NCI-H1105 (cell line): ENCODE data around the gene RAD54L.
"Not testable (repeated sequence)": the region's sequence is repeated elsewhere in the genome, so short reads cannot be mapped to it uniquely, and the experiment has no call there.

Experiments
- DNase-seq: peaks from one replicate; lab custom pipeline; 2025; lab: John Stamatoyannopoulos, UW

RAD54L gene

DNA sequence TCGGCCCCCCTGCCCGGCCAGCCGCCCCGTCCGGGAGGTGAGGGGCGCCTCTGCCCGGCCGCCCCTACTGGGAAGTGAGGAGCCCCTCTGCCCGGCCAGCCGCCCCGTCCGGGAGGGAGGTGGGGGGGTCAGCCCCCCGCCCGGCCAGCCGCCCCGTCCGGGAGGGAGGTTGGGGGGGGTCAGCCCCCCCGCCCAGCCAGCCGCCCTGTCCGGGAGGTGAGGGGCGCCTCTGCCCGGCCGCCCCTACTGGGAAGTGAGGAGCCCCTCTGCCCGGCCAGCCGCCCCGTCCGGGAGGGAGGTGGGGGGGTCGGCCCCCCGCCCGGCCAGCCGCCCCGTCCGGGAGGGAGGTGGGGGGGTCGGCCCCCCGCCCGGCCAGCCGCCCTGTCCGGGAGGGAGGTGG lies 5.8 kb upstream of the RAD54L start:
- DNase-seq, result not testable (repeated sequence)

GRCh38 chr1:46242918-46243317 lies 4.6 kb upstream of the RAD54L start:
- DNase-seq, result no peak

DNA sequence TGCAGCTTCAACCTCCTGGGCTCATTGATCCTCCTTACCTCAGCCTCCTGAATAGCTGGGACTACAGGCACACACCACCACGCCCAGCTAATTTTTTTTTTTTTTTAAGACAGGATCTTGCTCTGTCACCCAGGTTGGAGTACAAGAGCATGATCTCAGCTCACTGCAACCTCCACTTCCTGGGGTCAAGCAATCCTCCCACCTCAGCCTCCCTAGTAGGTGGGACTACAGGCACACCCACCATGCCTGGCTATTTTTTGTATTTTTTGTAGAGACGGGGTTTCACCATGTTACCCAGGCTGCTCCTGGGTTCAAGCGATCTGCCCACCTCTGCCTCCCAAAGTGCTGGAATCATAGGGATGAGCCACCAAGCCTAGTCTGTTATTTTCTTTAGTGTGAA lies 3.7 kb upstream of the RAD54L start:
- DNase-seq, result not testable (repeated sequence)

DNA sequence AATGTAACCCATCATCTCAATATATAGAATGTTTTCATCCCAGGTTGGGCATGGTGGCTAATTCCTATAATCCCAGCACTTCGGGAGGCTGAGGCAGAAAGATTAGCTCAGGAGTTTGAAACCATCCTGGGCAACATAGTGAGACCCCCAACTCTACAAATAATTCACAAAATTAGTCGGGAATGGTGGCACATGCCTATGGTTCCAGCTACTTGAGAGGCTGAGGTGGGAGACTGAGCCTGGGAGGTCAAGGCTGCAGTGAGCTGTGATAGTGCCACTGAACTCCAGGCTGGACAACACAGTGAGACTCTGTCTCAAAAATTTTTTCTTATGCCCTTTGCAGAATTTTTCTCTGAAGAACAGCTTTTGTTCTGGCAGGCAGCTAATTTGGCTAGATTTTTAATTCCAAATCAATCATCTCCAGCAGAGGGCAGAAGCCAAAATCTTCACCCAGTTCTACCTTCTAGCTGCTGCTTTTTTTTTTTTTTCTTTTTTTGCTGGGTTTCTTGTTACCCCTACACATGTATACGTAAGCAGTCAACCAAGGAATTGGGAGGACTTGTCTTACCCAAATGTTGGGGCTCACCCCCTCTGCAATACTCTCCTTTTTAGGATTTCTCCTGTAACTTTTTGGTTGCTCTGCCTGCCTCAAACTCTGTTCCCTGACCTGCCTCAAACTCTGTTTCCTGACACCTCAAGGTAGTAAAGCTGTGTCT lies 2.7 kb upstream of the RAD54L start:
- DNase-seq, result peak; percentile 8

DNA sequence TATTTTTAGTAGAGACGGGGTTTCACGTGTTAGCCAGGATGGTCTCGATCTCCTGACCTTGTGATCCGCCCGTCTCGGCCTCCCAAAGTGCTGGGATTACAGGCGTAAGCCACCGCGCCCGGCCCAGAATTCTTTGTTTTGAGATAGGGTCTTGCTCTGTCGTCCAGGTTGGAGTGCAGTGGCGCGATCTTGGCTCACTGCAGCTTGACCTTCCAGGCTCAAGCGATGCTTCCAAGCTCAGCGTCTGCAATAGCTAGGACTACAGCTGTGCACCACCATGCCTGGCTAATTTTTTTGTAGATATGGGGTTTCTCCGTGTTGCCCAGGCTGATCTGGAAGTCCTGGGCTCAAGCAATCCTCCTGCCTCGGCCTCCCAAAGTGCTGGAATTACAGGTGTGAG lies 1.4 kb upstream of the RAD54L start:
- not testable (repeated sequence) for DNase-seq

DNA sequence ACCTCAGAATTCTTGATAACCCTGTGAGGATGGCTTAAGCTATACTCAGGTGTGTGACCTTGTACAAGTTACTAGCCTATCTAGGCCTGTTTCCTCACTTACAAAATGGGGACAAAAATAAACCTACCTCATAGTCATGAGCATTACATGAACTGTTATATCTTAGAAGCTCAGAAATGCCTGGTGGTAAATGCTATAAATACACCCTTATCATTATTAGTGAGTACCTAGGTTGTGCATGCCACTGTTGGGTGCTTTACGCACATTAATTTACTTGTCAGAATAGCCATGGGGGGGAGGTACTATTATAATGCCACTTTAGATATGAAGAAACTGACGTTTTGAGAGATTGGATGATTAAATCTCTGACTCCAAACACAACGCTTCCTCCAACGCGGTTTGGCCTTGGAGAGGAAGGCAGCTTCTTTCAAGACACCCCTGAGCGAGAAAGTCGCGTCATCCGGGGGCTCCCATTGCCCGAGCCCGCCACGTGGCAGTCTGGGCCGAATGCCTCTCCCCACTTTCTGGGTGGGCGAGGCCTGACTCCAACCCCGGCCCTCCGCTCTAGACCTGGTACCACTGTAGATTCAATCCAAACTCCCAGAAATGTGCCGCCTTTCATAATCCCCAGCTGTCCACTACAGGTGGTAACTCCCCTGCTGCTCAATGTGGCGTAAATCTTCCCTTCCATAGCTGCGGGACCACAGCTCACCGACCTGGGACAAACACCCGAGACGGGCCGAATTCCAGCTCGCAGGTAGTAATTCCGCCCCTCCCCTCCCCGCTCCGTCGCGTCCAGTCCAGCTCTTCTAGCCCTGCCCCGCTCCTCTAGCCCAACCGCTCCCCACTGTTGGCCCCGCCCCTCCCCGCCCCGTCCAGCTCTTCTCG lies 771 bp upstream of the RAD54L start:
- DNase-seq, result no peak

- DNase-seq, result peak; percentile 83
Observed at GRCh38 chr1:46248122-46248920, 758 bp downstream of the RAD54L start.

DNA sequence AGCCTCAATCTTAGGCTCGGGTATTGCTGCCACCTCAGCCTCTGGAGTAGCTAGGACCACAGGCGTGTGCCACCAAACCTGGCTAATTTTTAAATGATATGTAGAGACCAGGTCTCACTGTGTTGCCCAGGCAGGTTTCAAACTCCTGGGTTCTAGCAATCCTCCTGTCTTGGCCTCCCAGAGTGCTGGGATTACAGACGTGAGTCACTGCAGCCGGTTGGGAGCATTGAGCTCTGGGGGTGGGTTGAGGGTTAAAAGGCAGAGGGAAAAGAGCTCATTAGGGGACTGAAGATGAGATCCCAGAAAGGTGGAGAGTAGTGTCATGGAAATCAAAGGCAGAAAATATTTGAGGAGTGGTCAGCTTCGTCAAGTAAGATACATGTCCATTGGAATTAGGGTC lies 7.1 kb downstream of the RAD54L start:
- DNase-seq, result no peak

- DNase-seq, result no peak
Observed at GRCh38 chr1:46256523-46256922, 9.0 kb downstream of the RAD54L start.

- DNase-seq, result no peak
Observed at GRCh38 chr1:46262508-46262907, 14.9 kb downstream of the RAD54L start.

GRCh38 chr1:46263146-46263545 lies 15.6 kb downstream of the RAD54L start:
- no peak for DNase-seq

DNA sequence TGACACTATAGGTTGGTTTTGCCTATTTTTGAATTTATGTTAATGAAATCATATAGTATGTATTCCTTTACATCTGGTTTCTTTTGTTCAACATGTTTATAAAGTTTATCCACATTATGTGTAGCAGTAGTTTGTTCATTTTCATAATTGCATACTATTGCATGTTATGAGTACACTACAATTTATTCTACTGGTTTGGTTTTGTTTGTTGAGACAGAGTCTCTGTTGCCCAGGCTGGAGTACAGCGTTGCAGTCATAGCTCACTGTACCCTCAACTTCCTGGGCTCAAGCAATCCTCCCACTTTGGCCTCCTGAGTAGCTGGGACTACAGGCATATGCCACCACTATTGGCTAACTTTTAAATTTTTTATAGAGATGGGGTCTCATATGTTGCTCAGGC lies 21.0 kb downstream of the RAD54L start:
- DNase-seq, result no peak

GRCh38 chr1:46274225-46275029 lies 26.9 kb downstream of the RAD54L start:
- DNase-seq, result no peak

DNA sequence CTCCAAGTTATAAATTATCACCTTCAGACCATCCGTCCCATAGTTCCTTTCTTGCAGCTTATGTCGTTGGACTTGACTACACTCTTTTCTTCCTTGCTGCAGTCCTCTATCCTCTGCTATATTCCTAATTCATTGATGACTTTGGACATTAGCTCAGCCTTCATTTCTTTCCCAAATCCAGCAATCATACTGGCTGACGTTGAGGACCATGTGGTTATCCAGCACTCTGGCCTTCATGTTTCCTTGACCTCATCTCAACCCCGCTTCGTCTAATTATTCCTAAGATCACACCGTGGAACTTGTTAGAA lies 27.4 kb downstream of the RAD54L start:
- no peak for DNase-seq

DNA sequence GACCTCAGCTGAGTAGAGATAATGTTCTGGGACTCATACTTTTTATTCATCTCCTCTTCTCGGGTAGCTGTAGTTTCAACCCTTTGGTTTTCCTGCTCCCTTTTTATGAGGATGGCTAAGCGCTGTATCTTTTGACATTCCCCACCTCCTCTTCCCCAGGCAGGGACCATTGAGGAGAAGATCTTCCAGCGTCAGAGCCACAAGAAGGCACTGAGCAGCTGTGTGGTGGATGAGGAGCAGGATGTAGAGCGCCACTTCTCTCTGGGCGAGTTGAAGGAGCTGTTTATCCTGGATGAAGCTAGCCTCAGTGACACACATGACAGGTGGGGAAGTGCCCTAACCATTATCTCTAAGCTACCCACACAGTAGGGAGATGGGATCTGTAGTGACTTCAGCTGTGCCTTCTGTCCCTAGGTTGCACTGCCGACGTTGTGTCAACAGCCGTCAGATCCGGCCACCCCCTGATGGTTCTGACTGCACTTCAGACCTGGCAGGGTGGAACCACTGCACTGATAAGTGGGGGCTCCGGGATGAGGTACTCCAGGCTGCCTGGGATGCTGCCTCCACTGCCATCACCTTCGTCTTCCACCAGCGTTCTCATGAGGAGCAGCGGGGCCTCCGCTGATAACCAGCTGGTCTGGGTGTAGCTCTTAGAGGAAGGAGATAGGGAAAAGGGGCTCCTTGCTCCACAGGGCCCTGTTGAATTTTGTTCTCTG lies 30.3 kb downstream of the RAD54L start:
- DNase-seq, result no peak

DNA sequence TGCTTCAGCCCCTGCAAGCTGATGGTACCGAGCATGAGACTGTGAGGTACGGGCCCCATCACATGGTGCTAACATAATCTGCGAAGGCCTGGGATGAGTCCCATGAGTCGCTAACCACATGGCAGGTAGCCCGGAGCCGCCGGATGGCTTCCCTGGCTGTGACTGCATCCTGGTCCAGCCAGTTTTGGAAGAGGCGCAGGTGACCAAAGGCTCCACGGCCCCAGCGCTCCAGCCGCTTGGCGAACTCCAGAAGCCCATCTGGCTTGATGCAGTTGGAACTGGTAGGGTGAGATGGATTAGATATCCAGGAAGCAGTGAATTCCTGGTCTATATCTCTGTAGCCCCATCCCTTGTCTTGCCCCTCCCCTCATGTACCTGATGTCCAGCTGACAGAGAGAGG lies 31.2 kb downstream of the RAD54L start:
- no peak for DNase-seq

DNA sequence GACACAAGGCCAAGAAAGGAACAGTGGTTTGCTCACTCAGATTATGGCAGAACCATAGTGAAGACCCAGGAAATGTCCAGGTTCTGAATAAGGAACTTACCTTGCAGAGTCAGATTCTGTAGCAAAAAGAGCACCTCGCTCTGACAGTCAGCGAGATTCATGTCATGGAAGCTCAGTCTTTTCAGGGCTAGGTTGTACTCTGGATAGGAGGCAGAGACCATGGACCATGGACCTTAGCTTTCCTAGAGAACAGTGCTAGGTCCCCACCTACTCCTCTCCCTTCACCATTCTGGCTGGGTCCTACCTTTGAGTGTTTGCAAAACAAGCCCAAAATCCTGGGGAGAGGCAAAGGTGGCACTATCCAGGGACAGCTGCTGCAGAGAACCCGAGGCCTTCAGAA lies 32.5 kb downstream of the RAD54L start:
- DNase-seq, result no peak

- DNase-seq, result no peak
Observed at GRCh38 chr1:46281021-46281420, 33.5 kb downstream of the RAD54L start.

- no peak for DNase-seq
Observed at GRCh38 chr1:46284058-46284457, 36.5 kb downstream of the RAD54L start.

GRCh38 chr1:46284597-46285564 lies 37.3 kb downstream of the RAD54L start:
- peak; percentile 32 for DNase-seq
